Measurements from ENCODE around the gene CAMK1D. TPM values are rescaled to one million over a fixed set of nuclear protein-coding genes. Genes with fewer than 3 reads are reported as not detected.
"Not testable (repeated sequence)": the region's sequence is repeated elsewhere in the genome, so short reads cannot be mapped to it uniquely, and the experiment has no call there.

CAMK1D gene
- total and polyA plus RNA-seq, 2 of the 8 experiments (the other 6 are each of a cell fraction or from before 2014, with no cell fraction given) = 3.5 to 10.6 TPM

- TF ChIP-seq ASH2L (IDR thresholded peaks at IDR 0.05; ENCODE audit: low read length) = no peak
- TF ChIP-seq CTCF (IDR thresholded peaks at IDR 0.05; ENCODE audit: control extremely low read depth in 1 of 3, insufficient read depth in 1 of 3, low read depth in 1 of 3, low read length in 3 of 3) = no peak
- TF ChIP-seq KDM5A (IDR thresholded peaks at IDR 0.05; ENCODE audit: low read length) = no peak
- no peak for TF ChIP-seq SRF (IDR thresholded peaks at IDR 0.05; ENCODE audit: low read depth, low read length)
These were observed 89.8 kb downstream of the CAMK1D start (continued) for GRCh38 chr10:12438919-12439692.

GRCh38 chr10:12439767-12440166 is 90.4 kb downstream of the CAMK1D start:
- H3K27ac ChIP-seq (ENCODE audit: low read depth, low read length); H3K56ac ChIP-seq (replicated peaks; ENCODE audit: insufficient read length, low read depth, low read length); H4K8ac ChIP-seq (ENCODE audit: extremely low read depth, insufficient read depth, low read length); H2AFZ ChIP-seq (ENCODE audit: low read length); H2BK20ac ChIP-seq (ENCODE audit: low read length); H2AK5ac ChIP-seq (ENCODE audit: low read depth, low read length); H3K14ac ChIP-seq (ENCODE audit: insufficient read length); H3K9me3 ChIP-seq (ENCODE audit: insufficient read depth in 2 of 2, low read depth in 1 of 2, low read length in 1 of 2); H3K36me3 ChIP-seq (ENCODE audit: control insufficient read depth in 2 of 4, insufficient read depth in 4 of 4, low read length in 3 of 4); H3K4me1 ChIP-seq (replicated peaks in 1 of 4; ENCODE audit: control insufficient read depth in 3 of 4, insufficient read depth in 4 of 4, low read length in 3 of 4); H3K4me3 ChIP-seq (ENCODE audit: extremely low read depth in 1 of 4, insufficient read depth in 2 of 4, low read depth in 3 of 4, low read length in 4 of 4); H3K79me2 ChIP-seq (ENCODE audit: control insufficient read depth in 1 of 2, insufficient read depth in 2 of 2, low read length in 2 of 2); CTCF ChIA-PET (ENCODE audit: partially characterized antibody); H3K27me3 ChIP-seq (replicated peaks in 1 of 4; ENCODE audit: control insufficient read depth in 3 of 4, extremely low read depth in 1 of 4, insufficient read depth in 3 of 4, low read length in 3 of 4); H2BK5ac ChIP-seq (ENCODE audit: low read depth, low read length); H3K23ac ChIP-seq (ENCODE audit: insufficient read length); H2BK15ac ChIP-seq (ENCODE audit: low read length); H4K20me1 ChIP-seq (replicated peaks in 1 of 2; ENCODE audit: control insufficient read depth in 1 of 2, insufficient read depth in 2 of 2, low read length in 2 of 2); DNase-seq (ENCODE audit: low read depth in 1 of 2, low spot score in 2 of 2); H3K4ac ChIP-seq (replicated peaks; ENCODE audit: insufficient read length, low read depth, low read length); H4K91ac ChIP-seq (replicated peaks; ENCODE audit: insufficient read length, low read length); H3K4me2 ChIP-seq (ENCODE audit: insufficient read depth in 1 of 2, low read depth in 2 of 2, low read length in 2 of 2); FAIRE-seq; H2BK12ac ChIP-seq (ENCODE audit: low read depth, low read length); H3K18ac ChIP-seq (ENCODE audit: extremely low read depth, low read length); H3K23me2 ChIP-seq (ENCODE audit: low read depth, low read length); H3K79me1 ChIP-seq (ENCODE audit: low read depth, low read length); H4K5ac ChIP-seq (ENCODE audit: insufficient read length, low read depth, low read length); H3K9ac ChIP-seq (replicated peaks in 1 of 4; ENCODE audit: extremely low read depth in 1 of 4, low read depth in 3 of 4, low read length in 3 of 4); H2BK120ac ChIP-seq (replicated peaks; ENCODE audit: low read depth, low read length); POLR2A ChIA-PET (ENCODE audit: partially characterized antibody): not testable (repeated sequence)
- WGBS, 2 experiments (ENCODE audit: extremely low coverage in 1 of 2, insufficient coverage in 1 of 2, insufficient read length in 1 of 2, insufficient replicate concordance in 2 of 2, low coverage in 1 of 2, low lambda C conversion rate in 2 of 2, missing lambda C conversion rate in 1 of 2) = 88% methylated on average over 6 of the region's 6 CpGs; no CpG with 5 or more reads in 1 of the 2 experiments

Data from H1 (cell line).